GM23338 (cell line): ENCODE measurements around the gene DHPS. TPM values are rescaled to one million over a fixed set of nuclear protein-coding genes. Genes with fewer than 3 reads are reported as not detected.
A peak's percentile ranks its signal among the peaks of the same experiment; 100 is the strongest.

Source experiments
- ATAC-seq: fragments of 200-7000 bp; cut with Tn5 transposase; 3 replicates; pipeline ENCODE4 v1.9.1; 2020
- DNase-seq: peaks from one replicate; pipeline ENCODE4 v3.0.0-alpha.2; 2015; ENCODE audit warnings: low spot score
- H2AFZ ChIP-seq: fragments of 200-600 bp; sonication (generic); 2 replicates; pipeline ENCODE4 v1.8.0; 2016; ENCODE audit warnings: antibody characterized with exemption, mild to moderate bottlenecking, moderate library complexity
- H3F3A ChIP-seq: fragments of 200-600 bp; sonication (generic); replicated peaks from 2 replicates; pipeline ENCODE4 v1.8.0; 2017; ENCODE audit warnings: antibody characterized with exemption, mixed run types, low read depth
- H3K27ac ChIP-seq: fragments of 200-600 bp; sonication (generic); 2 replicates; pipeline ENCODE4 v1.6.1; 2016; ENCODE audit warnings: low read depth
- H3K27me3 ChIP-seq: fragments of 200-600 bp; sonication (generic); 2 replicates; pipeline ENCODE4 v1.8.0; 2016; ENCODE audit warnings: mild to moderate bottlenecking, mixed run types, moderate library complexity; ENCODE audit not compliant: insufficient read depth
- H3K36me3 ChIP-seq: fragments of 200-600 bp; sonication (generic); 2 replicates; pipeline ENCODE4 v1.8.0; 2016; ENCODE audit warnings: mild to moderate bottlenecking; ENCODE audit not compliant: insufficient read depth
- H3K4me1 ChIP-seq: fragments of 200-600 bp; sonication (generic); 2 replicates; pipeline ENCODE4 v1.8.0; 2016; ENCODE audit warnings: mild to moderate bottlenecking, moderate library complexity; ENCODE audit not compliant: insufficient read depth
- H3K4me2 ChIP-seq: fragments of 200-600 bp; sonication (generic); 2 replicates; pipeline ENCODE4 v1.7.1; 2017; ENCODE audit warnings: mixed run types
- H3K4me3 ChIP-seq: fragments of 200-600 bp; sonication (generic); 2 replicates; pipeline ENCODE4 v1.6.1; 2016; ENCODE audit warnings: mixed run types
- H3K79me2 ChIP-seq: fragments of 200-600 bp; sonication (generic); replicated peaks from 2 replicates; pipeline ENCODE4 v1.8.0; 2017; ENCODE audit warnings: mild to moderate bottlenecking; ENCODE audit not compliant: insufficient read depth
- H3K9me2 ChIP-seq: fragments of 200-600 bp; sonication (generic); 2 replicates; pipeline ENCODE4 v1.8.0; 2017; ENCODE audit not compliant: insufficient read depth
- H4K20me1 ChIP-seq: fragments of 200-600 bp; sonication (generic); replicated peaks from 2 replicates; pipeline ENCODE4 v1.8.0; 2017; ENCODE audit warnings: mild to moderate bottlenecking; ENCODE audit not compliant: insufficient read depth
- H3K27ac Mint-ChIP-seq: 2 replicates; pipeline ENCODE4 v1.8.0; 2020; ENCODE audit warnings: inconsistent platforms, mild to moderate bottlenecking, moderate library complexity, mixed read lengths
- H3K27me3 Mint-ChIP-seq: 3 replicates; pipeline ENCODE4 v1.8.0; 2022; ENCODE audit warnings: low read depth, mild to moderate bottlenecking, moderate library complexity, mixed read lengths, inconsistent platforms; ENCODE audit not compliant: insufficient read depth, poor library complexity
- H3K36me3 Mint-ChIP-seq: 3 replicates; pipeline ENCODE4 v1.8.0; 2021; ENCODE audit warnings: low read depth, mild to moderate bottlenecking, inconsistent platforms, moderate library complexity, mixed read lengths
- H3K4me1 Mint-ChIP-seq: 3 replicates; pipeline ENCODE4 v1.8.0; 2020; ENCODE audit warnings: mild to moderate bottlenecking, inconsistent platforms, mixed read lengths
- H3K4me3 Mint-ChIP-seq: 3 replicates; pipeline ENCODE4 v1.8.0; 2021; ENCODE audit warnings: moderate library complexity, mild to moderate bottlenecking, inconsistent platforms, mixed read lengths
- H3K9me3 Mint-ChIP-seq: 3 replicates; pipeline ENCODE4 v1.8.0; 2020; ENCODE audit warnings: moderate library complexity, mild to moderate bottlenecking, inconsistent platforms, mixed read lengths
- CREB1 ChIP-seq: fragments of 250-450 bp; sonication (Bioruptor Pico); IDR thresholded peaks from 2 replicates; pipeline ENCODE4 v1.5.0; 2020; ENCODE audit warnings: low read depth, mild to moderate bottlenecking, moderate library complexity
- EZH2 ChIP-seq: fragments of 200-600 bp; sonication (generic); IDR thresholded peaks from one replicate; pipeline ENCODE4 v1.8.0; 2017; ENCODE audit warnings: antibody characterized with exemption, mild to moderate bottlenecking, low read depth; ENCODE audit not compliant: unreplicated experiment
- EZH2phosphoT487 ChIP-seq: fragments of 200-600 bp; sonication (generic); IDR thresholded peaks from one replicate; pipeline ENCODE4 v1.8.1; 2018; ENCODE audit warnings: antibody characterized with exemption; ENCODE audit not compliant: unreplicated experiment
- POLR2AphosphoS5 ChIP-seq: IDR thresholded peaks from 2 replicates; pipeline ENCODE4 v1.6.1; 2016; ENCODE audit warnings: antibody characterized with exemption, low read depth
- polyA plus RNA-seq: library from polyadenylated mRNA; unstranded; fragments of >200 nt; fragmentation: Nextera tagmentation; extraction: Ambion mirVana; gene quantifications from 2 replicates; pipeline ENCODE4 v1.2.1, GENCODE V29; 2016
- total RNA-seq: library from RNA; depleted of rRNA; stranded (reverse); fragments of >200 nt; shearing (Covaris generic); gene quantifications from 2 replicates; pipeline ENCODE4 v1.2.3, GENCODE V29; 2014
- TF ChIP-seq, protein P1 (sequence below): fragments of 250-450 bp; sonication (Bioruptor Pico); IDR thresholded peaks from 2 replicates; pipeline ENCODE4 v1.5.0; 2020; ENCODE audit warnings: mild to moderate bottlenecking, moderate library complexity
- TF ChIP-seq, protein P2 (sequence below), 2 experiments: fragments of 200-600 bp in 1 of 2; sonication (generic) in 1 of 2; conservative IDR thresholded peaks; 2 replicates each; pipeline versions ENCODE4 v1.5.1 to v1.6.1; 2016 to 2017; ENCODE audit warnings: antibody characterized with exemption in 2 of 2, low read depth in 2 of 2, mild to moderate bottlenecking in 2 of 2, moderate library complexity in 1 of 2

The DHPS gene
- total and polyA plus RNA-seq, 2 experiments from 2014 or later, result 85.4 to 126 TPM

DNA sequence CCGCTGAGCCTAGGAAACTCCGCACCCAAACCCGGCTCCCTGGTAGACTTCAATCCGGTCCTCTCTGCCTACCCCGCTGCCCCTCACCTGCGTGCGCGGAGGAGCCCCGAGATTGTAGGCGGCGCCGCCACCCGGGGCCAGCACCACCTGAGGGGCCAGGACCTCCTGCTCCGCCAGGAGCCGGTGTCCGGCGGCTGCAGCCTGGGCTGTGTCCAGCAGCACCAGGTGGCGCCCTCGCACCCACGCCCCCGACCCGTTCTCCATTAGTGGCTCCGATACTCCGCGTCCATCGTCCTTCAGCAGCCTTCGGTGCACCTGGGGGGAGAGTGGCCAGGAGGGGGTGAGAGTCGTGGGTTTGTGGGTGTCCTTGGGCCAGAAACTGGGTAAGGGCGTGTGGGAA, 33.6 kb downstream of the DHPS start (continued):
- TF ChIP-seq, protein P1, sequence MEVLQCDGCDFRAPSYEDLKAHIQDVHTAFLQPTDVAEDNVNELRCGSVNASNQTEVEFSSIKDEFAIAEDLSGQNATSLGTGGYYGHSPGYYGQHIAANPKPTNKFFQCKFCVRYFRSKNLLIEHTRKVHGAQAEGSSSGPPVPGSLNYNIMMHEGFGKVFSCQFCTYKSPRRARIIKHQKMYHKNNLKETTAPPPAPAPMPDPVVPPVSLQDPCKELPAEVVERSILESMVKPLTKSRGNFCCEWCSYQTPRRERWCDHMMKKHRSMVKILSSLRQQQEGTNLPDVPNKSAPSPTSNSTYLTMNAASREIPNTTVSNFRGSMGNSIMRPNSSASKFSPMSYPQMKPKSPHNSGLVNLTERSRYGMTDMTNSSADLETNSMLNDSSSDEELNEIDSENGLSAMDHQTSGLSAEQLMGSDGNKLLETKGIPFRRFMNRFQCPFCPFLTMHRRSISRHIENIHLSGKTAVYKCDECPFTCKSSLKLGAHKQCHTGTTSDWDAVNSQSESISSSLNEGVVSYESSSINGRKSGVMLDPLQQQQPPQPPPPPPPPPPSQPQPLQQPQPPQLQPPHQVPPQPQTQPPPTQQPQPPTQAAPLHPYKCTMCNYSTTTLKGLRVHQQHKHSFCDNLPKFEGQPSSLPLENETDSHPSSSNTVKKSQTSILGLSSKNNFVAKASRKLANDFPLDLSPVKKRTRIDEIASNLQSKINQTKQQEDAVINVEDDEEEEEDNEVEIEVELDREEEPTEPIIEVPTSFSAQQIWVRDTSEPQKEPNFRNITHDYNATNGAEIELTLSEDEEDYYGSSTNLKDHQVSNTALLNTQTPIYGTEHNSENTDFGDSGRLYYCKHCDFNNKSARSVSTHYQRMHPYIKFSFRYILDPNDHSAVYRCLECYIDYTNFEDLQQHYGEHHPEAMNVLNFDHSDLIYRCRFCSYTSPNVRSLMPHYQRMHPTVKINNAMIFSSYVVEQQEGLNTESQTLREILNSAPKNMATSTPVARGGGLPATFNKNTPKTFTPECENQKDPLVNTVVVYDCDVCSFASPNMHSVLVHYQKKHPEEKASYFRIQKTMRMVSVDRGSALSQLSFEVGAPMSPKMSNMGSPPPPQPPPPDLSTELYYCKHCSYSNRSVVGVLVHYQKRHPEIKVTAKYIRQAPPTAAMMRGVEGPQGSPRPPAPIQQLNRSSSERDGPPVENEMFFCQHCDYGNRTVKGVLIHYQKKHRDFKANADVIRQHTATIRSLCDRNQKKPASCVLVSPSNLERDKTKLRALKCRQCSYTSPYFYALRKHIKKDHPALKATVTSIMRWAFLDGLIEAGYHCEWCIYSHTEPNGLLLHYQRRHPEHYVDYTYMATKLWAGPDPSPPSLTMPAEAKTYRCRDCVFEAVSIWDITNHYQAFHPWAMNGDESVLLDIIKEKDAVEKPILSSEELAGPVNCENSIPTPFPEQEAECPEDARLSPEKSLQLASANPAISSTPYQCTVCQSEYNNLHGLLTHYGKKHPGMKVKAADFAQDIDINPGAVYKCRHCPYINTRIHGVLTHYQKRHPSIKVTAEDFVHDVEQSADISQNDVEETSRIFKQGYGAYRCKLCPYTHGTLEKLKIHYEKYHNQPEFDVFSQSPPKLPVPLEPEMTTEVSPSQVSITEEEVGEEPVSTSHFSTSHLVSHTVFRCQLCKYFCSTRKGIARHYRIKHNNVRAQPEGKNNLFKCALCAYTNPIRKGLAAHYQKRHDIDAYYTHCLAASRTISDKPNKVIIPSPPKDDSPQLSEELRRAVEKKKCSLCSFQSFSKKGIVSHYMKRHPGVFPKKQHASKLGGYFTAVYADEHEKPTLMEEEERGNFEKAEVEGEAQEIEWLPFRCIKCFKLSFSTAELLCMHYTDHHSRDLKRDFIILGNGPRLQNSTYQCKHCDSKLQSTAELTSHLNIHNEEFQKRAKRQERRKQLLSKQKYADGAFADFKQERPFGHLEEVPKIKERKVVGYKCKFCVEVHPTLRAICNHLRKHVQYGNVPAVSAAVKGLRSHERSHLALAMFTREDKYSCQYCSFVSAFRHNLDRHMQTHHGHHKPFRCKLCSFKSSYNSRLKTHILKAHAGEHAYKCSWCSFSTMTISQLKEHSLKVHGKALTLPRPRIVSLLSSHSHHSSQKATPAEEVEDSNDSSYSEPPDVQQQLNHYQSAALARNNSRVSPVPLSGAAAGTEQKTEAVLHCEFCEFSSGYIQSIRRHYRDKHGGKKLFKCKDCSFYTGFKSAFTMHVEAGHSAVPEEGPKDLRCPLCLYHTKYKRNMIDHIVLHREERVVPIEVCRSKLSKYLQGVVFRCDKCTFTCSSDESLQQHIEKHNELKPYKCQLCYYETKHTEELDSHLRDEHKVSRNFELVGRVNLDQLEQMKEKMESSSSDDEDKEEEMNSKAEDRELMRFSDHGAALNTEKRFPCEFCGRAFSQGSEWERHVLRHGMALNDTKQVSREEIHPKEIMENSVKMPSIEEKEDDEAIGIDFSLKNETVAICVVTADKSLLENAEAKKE (CRISPR knock-in tag), result no peak

DNA sequence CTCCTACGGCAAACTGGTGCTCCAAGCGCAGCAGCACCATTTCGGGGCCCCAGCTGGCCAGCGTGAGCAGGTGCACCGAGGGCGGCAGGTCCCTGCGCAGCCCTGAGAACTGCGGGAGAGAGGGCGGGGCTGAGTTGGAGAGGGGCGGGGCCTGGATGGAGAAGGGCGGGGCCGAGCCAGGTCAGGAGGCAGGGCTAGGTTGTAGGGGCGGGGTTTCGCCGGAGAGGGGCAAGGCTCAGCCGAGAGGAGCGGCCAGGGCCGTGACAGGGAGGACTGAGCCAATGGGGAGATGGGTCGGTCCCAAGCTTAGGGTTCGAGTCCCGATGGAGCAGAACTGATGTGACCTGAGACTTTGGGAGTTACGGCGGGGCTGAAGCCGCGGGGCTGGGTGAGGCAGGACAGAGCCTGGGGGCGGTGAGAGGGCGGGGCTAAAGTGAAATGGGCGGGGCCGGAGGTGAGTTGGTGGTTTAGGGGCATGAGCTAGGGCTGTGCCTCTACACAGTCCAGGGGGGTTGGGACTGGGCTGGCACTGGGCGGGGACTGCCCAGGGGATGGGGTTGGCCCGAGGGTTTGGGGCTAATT, 34.1 kb downstream of the DHPS start:
- TF ChIP-seq POLR2AphosphoS5 (peak; percentile 37; the same call in 1 of the 2 replicates), EZH2phosphoT487 (no peak), CREB1 (CRISPR knock-in tag) (no peak), EZH2 (no peak)
- TF ChIP-seq, protein P1 (CRISPR knock-in tag), result no peak
- TF ChIP-seq, protein P2, sequence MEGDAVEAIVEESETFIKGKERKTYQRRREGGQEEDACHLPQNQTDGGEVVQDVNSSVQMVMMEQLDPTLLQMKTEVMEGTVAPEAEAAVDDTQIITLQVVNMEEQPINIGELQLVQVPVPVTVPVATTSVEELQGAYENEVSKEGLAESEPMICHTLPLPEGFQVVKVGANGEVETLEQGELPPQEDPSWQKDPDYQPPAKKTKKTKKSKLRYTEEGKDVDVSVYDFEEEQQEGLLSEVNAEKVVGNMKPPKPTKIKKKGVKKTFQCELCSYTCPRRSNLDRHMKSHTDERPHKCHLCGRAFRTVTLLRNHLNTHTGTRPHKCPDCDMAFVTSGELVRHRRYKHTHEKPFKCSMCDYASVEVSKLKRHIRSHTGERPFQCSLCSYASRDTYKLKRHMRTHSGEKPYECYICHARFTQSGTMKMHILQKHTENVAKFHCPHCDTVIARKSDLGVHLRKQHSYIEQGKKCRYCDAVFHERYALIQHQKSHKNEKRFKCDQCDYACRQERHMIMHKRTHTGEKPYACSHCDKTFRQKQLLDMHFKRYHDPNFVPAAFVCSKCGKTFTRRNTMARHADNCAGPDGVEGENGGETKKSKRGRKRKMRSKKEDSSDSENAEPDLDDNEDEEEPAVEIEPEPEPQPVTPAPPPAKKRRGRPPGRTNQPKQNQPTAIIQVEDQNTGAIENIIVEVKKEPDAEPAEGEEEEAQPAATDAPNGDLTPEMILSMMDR (conservative IDR thresholded peaks at IDR 0.05; ENCODE audit: low read depth in 2 of 2), result 0 out of 4 replicates have a peak, but pooled peaks of 1 of the 2 experiments have one; percentile 4
- Mint-ChIP-seq H3K4me3 (no peak overlapping the region; the same call in 2 of the 3 replicates), H3K27me3 (peaks cover 17% of the 10 kb centered on the region), H3K4me1 (peaks cover 2% of the 10 kb centered on the region; the same call in 2 of the 3 replicates), H3K9me3 (peaks cover 8% of the 10 kb centered on the region), H3K27ac (no peak overlapping the region), H3K36me3 (peaks cover 21% of the 10 kb centered on the region)
- Histone ChIP-seq H2AFZ (no peak overlapping the region), H3K4me3 (peak overlapping the region; percentile 53), H3K36me3 (no peaks in the 10 kb centered on the region), H3K79me2 (no peaks in the 10 kb centered on the region), H3K4me2 (peak overlapping the region; percentile 77), H3K9me2 (no peaks in the 10 kb centered on the region), H3K27me3 (no peaks in the 10 kb centered on the region), H4K20me1 (no peaks in the 10 kb centered on the region), H3K27ac (no peak overlapping the region), H3K4me1 (no peaks in the 10 kb centered on the region), H3F3A (0 out of 2 replicates have a peak, but pooled peaks cover 7% of the 10 kb centered on the region)
- peak; percentile 87 for ATAC-seq
- DNase-seq, result peak; percentile 88
